Dedifferentiated amniotic fluid mesenchymal stem cell (primary cell): ENCODE data around the gene TPGS2.
"Not testable (repeated sequence)": the region's sequence is repeated elsewhere in the genome, so short reads cannot be mapped to it uniquely, and the experiment has no call there.

ENCODE experiments used
- DNase-seq: peaks from one replicate; pipeline ENCODE4 v3.0.0-alpha.2; 2016; ENCODE audit errors: extremely low spot score

The TPGS2 gene

DNA sequence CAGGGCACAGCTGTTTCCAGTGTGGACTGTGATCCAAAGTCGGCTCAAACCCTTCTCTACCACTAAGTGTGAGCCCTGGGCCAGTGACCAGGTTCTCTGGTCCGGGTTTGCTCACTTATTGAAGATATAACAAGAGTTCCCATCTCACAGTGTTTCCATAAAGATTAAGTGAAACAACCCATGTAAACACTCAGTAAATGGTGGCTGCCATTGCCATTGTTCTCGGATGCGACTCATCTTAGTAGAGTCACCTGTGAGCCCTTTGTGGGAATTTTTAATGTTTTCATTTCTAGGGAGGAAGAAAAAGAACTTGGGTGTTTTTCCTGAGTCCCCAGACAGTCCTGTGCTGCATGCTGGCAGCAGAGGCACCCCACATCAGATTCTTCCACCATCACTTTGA is 53.4 kb downstream of the TPGS2 start:
- DNase-seq = no peak

DNA sequence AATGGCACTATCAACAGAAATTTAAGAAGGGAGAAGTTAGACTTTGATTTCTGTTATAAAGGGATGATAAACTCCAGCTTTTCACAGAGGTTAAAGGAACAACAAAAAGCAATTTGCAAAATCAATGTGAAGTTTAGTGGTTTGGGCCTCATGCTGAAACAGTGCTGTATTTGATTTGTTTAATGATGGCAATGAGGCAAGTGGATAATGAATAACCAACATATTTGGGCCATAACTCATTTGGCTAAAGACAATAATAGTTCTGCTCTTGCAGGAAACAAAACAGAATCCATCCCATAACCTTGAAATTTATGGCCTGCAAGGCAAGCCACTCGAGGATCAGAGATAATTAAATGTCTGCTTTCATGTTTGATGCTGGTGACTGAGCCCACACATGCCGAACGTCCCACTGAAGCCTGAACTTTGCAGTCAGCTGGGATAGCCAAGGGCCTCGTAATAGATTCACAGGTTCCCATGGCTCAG is 56.5 kb downstream of the TPGS2 start:
- no peak for DNase-seq

DNA sequence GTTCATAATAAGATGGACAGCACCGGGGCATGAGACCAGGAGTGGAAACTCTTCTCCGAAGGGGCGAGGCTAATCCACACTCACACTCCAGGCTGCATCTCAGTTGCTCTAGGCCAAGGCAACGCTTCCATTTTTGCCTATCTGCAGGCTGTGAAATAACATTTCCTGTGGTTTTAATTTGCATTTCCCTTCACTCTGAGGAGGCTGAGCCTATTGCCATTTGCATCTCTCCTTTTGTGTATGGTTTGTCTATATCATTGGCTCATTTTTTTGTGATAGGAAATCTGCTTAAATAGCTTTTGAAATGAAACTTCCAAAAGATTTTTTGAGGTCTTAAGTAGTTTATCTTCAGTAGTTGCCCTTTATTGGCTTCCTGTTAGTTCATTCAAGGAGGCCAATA is 57.6 kb downstream of the TPGS2 start:
- no peak for DNase-seq

DNA sequence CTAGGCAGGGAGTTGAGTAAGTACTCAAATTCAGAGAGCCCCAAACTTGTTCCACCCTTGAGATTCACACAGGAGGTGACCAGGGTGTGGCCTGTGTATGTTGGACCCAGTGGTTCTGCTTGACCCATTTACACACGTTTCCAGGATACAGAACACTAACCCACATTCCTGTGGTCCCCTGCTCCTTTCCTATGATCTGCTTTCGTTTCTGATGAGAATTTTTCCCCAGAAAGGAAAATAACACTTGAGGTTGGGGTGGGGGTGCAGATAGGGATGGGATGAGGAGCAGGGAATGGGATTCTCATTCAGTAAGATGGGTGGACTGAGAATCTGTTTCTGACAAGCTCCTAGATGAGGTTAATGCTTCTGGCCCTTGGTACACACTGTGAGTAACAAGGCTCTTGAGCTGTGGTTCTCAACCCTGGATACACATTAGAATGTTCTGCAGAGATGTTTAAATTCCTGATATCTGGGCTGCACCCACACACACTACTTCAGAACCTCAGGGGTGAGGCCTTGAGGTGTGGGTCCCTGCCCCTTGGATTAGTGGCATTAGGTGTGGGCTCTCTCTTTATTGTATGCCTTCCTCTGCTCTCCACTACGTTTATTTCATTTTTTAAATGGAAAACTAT is 58.4 kb downstream of the TPGS2 start:
- no peak for DNase-seq

DNA sequence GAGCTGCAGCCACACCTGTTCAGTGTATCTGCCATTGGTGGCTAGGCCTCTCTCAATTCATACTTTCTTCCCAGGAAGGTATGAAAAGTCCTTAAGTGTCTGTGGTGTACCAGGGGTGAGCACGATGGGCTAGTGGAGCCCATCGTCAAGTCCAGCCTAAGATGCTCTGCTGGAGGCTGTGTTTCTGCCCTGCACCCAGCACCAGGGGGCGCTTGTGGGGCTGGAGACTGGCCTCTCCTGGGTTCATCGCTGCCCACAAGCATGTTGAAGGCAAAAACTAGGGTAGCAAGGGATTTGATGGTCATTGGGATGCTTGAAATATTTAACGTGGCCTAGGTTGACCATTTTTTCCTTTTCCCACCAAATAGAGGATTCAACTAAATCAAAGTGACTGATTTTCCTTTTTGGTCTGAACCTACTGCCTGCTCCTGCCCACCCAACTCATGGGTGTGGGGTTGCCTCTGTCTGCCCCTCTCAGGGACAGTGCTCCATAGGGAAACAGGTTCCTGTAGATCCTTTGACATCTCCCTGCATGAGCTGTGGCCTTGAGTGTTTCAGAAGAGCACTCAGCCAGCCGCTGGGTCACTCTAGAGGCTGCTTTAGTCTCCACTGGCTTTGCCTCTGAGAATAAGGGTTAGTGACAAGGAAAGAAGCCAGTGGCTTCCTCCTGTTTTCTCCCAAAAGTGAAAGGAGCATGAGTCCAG is 59.0 kb downstream of the TPGS2 start:
- DNase-seq = no peak

DNA sequence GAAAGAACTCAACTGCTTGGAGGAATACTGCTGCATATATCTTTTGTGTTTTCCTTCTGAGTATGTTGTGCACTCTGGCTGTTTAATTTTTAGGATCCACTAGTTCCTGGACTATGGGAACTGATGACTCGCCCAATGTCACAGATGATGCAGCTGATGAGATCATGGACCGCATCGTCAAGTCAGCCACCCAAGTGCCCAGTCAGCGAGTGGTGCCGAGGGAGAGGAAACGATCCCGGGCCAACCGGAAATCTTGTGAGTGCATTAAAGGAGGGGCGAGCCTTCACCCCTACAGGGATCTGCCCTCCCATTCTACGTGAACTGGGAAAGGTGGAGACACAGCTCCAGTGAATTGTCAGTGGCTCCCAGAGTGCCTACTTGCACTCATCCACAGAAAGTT is 59.6 kb downstream of the TPGS2 start:
- no peak for DNase-seq

DNA sequence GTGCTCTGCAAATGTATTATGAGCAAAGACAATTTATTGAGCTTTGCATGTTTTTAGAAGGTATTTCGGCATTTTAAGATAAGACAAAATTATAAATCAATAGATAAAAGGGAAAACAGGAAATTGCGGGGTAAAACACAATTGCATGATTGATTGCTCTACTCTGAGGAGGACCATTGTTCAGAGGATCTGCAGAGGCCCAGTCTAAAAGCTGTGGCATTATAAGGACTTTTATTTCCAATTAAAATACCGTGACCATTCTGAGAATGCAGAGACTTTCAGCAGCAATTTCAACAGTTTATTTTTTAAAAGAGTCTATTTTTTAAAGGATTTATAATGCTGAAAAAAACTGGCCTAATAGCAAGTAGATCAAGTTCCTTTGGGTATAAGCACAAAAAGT is 62.0 kb downstream of the TPGS2 start:
- DNase-seq = no peak

DNA sequence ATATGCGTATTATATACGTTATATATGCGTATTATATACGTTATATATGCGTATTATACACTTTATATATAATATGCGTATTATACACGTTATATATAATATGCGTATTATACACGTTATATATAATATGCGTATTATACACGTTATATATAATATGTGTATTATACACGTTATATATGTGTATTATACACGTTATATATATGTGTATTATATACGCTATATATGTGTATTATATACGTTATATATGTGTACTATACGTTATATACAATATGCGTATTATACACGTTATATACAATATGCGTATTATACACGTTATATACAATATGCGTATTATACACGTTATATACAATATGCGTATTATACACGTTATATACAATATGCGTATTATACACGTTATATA is 65.8 kb downstream of the TPGS2 start:
- DNase-seq = not testable (repeated sequence)

DNA sequence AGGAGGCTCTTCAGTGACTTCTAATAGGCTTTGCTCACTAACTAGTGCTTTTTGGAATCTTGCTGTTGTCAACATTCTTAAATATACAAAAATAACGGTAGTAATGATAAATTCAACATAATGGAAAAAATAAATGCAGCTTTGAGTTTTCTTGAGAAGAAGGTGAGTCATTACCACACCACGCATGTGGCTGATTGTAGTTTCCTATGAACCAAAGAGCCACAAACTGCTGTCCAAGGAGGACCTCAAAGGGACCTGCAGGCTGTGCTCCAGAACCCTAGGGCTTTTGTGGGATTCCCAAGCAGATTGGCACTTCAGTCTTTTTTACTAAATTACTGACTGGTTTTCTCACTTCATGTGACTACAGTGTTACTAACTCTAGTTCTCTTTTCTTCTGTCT is 66.7 kb downstream of the TPGS2 start:
- DNase-seq = no peak

DNA sequence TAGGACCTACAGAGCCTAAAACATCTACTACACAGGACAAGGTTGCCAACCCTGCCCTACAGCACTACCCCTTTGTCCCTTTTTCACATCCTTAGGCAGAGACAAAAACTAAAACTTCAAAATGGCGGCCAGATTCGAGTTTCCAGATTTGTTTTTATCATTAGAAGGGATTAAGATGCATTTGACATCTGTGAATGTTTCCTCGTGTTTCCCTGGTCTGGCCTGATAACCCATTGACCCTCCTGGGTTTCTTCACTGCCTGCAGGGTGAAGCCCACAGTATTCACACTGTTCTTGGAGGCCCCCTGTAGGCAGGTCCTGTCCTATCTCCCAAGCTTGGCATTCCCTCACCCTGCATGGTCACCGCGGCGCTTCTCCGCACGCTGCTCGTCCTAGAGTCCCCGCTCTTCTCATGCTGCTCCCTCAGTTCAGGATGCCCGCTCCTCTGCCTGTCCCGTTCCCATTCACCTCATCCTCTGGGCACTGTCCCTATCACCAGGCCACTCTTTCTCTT is 67.6 kb downstream of the TPGS2 start:
- no peak for DNase-seq

DNA sequence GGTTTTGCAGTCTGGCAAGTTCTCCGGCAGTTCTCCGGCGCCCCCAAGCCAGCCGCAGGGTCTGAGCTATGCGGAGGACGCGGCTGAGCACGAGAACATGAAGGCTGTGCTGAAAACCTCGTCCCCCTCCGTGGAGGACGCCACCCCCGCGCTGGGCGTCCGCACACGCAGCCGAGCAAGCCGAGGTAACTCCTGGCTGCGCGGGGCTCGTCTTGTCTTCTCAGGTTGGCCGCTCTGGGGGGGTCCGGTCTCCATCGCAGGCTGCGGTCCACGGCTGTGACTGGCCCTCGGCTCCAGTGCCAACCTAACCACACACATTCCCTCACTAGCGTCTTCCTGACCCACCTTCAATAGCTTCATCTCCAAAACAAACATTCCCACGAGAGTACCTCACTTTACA is 68.2 kb downstream of the TPGS2 start:
- no peak for DNase-seq

DNA sequence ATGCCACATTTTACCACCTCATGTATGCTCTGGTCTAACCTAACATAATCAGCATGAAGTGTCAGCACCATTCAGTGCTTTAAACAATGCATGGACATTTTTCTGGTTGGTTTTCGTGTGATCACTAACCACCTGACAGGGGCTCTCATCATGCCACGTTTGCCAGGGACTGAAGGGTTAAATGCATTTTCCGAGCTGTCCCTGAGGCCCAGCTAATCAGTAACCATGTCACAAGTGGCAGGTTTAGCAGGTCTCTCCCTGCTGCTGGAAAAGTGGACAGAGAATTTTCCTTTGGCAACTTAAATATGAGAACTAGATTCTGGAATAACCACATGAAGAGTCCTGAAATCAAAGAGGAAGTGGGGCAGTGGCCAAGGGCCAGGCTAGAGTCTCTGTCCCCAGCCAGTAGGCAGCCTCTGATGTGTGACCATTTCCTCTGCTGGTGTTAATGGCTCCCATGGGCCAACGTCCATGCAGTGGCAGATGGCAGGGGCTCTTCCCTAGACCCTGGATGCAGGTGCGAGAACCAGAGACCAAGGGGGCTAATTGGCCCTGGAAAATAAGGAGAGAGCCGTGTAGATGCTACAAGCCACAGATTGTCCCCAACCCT is 69.5 kb downstream of the TPGS2 start:
- no peak for DNase-seq

DNA sequence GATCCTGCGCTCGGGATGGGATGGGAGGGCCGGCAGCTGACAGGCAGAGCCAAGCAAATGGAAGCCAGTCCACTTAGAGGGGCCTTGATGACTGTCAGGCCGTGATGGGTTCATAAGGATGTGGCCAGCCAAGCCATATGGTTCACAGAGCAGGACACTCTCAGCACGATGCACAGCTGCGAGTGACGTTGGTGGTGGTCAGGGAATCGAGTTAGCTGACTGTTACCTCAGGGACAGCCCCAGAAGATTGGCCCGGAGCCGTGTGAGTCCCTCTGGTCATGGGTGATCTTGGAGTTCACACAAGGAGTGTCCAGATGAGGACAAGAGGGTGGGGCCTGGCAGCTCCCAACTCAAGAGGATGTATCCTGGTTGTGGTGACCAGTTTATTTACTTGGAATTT is 70.2 kb downstream of the TPGS2 start:
- no peak for DNase-seq

DNA sequence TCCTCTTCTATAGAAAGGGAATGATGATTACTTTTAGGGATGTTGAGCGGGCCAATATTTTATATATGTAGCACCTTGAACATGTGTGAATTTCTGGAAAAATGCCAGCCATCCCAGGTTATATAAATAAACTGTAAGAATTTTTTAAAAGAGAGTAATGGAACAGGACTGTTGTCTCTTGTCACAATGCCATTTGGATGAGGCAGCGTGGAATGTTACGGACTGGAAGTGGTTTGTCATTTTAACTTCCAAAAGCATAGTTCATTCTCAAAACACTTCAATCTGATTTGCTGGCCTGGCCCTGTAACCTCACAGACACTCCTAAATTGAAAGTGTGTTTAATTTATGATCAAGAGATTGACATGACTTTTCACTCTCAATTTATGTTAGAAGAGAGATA is 70.8 kb downstream of the TPGS2 start:
- DNase-seq = no peak

DNA sequence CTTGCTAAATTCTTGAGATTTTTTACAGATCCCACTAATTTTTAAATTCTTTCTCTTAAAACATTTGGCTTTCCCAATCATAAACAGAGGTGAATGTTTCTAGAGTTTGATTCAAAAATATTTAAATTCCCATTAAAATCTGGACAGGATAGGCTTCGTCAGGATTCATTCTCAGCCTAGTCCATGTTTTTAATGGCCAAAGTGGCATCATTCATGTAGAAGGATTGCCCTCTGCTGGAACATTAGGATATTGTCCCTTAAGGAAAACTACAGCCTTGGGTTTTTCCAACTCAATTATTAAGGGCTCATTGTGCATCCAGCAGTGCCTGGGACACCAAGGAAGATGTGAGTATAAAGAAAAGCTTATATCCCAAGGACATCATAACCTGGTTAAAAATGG is 71.7 kb downstream of the TPGS2 start:
- DNase-seq = peak; percentile 85

DNA sequence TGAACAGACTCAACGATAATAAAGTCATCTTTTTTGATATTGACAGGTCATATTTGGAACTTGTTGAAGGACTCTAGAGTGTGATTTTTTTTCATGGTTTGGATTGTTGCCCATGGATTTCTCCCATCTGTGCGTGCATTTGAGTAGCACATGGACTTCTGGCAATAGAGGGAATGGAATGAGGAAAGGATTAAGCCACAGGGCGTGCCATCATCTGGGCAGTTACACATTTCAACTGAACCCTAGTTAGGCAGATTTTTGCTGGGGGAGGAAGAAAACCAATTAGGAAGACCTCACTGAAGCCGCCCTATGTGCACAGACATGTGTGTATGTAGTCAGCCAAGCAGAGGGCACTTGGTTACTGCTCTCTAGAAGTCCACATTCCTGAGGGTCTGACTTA is 72.6 kb downstream of the TPGS2 start:
- DNase-seq = peak; percentile 85

DNA sequence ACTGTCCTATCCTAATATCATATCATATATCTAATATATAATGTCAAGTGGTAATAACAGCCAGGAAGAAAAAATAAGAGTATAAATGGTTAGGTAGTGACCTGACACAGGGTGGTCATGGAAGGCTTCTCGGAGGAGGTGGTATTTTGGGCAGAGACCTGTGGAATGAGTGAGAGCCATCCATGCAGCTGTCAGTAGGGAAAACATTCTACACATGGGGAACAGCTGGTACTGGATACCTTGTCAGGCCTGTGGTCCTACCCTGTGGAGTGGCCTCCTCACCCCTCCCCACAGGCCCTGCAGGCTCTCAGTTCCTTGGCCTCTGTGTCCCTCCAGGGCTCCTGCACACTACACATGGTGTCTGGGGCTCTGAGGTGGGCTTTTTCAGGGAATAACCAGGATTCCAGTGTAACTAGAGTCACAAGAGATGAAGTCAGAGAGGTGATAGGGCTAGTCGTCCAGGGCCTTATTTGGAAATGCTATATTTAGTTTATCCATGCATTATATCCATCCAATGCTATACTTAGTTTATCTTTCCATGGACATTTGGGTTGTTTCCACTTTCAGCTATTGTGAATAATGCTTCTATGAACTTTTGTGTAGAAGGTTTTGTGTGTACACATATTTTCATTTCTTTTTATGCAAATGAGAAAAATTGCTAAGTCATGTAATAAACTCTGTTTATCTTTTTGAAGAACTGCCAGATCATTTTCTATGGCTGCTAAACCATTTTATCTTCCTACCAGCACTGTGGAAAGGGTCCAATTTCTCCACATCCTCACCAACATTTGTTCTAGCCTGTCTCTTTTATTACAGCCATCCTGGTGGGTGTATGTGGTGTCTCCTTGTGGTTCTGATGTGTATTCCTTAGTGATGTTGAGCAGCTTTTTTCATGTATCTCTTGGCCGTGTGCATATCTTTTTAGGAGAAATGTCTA is 75.6 kb downstream of the TPGS2 start:
- peak; percentile 18 for DNase-seq

DNA sequence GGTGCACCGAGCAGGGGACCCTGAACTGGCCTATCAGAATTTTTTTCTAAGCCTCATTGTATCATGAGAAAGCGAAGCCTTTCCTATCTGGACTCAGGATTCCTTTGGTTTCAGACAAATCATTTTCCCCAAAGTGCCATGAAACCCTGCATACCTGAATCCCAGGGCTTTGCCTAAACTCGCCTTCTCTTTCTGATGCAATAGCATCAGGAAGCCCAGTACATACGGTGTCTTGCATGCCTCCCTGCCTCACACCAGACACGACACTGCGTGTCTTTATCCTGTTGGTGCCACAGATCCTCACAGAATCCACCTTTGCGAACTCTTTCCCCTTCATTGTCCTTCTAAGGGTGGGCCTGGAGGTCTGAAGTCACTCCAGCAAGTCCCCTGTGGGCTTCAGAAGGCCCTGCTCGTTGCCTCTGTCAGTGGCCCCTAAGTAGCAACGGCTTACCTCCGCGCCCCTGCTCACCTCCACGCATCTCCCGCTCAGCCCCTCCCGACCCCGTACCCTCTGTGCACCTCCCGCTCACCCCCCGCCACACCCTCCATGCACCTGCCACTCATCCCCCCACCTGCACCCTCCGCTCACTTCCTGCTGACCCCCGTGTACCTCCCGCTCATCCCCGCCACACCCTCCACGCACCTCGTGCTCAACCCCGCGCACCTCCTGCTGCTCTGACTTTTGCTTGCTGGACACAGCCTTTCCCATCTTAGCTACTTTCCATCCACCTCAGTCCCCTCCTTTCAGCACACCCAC is 83.4 kb downstream of the TPGS2 start:
- DNase-seq = no peak

DNA sequence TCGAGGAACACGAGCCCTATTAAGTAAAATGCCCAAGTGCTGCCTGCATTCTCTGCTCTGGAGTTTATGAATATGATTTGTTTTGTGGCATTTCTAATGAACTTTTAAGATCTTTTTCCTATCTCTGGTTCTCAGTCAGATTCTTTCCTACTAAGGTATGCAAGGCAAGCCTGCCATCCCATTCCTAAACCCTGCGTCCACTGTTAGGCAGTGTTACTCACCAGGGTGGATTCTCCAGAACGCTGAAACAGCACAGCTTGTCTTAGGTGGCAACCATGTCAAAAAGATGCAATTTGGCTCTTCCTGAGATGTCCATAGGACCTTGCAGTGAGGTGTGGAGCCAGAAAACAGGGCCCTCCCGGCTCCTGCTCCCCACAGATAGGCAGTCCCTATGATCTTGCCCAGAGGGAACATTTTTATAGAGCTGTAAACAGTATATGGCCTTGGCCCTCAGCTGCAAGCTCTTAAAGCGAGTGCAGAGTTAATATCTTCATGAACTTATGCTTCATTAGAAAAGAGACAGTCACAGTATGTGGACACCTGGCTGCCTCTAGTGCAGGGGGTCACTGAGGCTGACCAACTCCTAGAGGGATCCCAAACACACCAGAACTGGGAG is 84.4 kb downstream of the TPGS2 start:
- DNase-seq = peak; percentile 77
